HG03342 (cell line): Measurements from ENCODE around the gene IRF1.

ENCODE experiments used
- ATAC-seq: cut with Tn5 transposase; IDR thresholded peaks from one replicate; pipeline ENCODE4 v1.9.1; 2021; ENCODE audit warnings: mild to moderate bottlenecking, moderate library complexity; ENCODE audit not compliant: unreplicated experiment

IRF1 gene

DNA sequence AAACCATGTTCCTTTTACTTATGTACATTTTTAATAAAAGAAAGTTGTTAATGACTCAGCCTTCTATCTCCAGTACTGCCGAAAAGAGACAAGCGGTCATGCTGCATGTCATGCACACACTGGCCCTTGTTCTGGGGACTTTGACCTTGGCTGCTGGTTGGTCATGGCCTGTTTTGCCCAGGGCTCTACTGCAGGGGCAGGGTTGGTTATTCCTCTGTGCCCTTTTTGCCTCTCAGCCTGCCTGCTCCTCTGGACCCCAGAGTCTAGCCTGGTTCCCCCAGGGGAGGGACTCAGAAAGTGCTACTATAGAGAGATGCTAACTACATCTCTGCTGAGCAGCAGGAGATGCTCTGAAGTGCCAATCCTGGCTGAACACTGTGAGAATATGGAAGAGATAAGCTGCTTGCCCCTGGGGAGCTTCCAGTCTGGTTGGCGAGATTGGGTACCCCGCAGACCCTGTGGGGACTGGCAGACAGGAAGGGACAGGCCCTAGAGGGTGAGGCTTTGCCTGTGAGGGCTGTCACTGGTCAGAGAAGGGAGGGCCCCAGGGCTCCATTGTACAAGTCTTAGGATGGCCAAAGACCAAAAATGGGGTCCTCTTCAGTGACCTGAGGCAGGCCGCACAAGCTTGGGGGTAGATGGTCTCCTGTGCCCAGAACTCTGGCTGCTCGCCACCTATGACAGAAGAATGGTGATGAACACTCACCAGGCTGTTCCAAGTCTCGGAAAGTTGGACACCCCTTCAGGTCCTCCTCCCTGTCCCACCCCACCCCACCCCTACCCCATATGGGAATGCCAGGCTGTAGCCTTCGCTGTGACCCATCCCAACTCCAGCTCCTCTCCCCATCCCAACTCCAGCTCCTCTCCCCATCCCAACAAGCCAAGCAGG lies 14.3 kb downstream of the IRF1 start:
- no peak for ATAC-seq

DNA sequence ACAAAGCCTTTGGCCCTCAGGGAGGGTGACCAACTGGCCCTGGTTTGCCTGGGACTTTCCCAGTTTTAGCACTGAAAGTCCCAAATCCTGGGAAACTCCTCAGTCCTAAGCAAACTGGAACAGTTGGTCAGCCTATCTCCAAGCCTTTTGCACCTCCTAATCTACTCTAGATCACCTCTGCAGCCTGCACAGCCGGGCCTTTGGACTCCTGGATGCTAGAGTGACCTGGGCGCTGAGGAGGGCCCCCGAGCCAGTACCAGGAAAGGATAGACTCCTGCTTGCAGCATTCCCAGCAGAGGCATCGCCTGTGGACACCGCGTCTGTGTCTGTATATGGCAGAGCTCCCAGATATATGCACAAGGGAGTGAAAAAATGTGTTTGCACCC lies 15.1 kb downstream of the IRF1 start:
- ATAC-seq = no peak

DNA sequence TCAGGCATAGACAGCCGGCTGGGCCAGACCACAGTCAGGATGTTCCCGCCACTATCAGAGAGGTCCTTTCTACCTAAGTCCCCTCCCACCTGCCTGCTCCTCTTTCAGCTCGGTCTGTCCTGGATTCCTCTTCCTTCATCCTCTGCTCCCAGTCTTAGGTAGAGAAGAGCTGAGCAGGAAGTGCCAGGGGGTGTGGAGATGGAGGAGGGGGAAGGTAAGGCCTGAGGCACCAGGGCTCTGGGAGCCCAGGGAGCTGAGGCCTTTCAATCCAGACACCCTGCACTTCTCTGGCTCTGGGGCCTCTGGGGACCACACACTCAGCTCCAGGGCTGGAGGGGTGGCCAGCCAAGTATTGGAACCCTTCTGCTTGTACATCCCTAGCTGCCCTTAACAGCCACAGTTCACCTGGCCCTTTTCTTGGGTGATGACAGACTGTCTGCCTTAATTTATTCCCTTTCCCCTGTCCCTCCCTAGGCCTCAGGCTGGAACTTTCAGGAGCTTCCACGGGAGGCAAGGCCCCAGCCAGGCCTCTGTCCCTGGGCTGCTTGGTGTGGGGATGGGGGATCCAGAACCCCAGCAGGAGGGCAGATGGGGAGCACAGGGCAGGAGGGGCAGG lies 15.6 kb downstream of the IRF1 start:
- no peak for ATAC-seq

DNA sequence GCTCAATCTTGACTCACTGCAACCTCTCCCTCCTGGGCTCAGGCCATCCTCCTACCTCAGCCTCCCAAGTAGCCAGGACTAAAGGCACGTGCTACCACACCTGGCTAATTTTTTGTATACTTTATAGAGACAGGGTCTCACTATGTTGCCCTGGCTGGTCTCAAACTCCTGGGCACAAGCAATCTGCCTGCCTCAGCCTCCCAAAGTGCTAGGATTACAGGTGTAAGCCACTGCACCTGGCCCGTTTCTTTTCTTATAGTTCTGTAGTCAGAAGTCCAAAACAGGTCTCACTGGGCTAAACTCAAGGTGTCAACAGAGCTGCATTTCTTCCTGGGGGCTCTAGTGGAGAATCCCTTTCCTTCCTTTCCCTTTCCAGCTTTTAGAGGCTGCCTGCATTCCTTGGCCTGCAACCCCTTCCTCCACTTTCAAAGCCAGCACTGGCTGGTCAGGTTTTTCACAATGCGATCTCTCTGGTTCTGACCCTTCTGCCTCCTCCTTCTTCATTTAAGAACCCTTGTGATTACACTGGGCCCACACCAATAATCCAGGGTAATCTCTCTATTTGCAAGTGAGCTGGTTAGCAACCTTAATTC lies 16.3 kb downstream of the IRF1 start:
- no peak for ATAC-seq

DNA sequence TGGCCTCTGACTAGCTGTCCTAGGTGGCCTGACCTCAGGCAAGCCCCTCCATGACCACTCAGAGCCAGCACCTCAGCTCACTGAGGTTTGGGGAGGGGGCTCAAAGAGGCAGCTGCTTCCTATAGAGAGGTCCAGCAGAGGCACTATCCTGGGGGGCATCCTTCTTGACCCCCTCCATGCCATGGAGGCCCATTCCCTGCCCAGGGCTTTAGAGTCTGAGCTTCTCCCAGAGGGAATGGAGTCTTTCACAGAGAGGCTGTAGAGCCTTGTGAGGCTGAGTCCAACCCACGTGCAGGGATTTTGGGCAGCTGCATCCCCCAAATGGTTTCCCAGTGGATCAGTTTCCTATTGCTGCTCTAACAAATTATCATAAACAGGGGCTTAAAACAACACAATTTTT lies 16.9 kb downstream of the IRF1 start:
- ATAC-seq = no peak

DNA sequence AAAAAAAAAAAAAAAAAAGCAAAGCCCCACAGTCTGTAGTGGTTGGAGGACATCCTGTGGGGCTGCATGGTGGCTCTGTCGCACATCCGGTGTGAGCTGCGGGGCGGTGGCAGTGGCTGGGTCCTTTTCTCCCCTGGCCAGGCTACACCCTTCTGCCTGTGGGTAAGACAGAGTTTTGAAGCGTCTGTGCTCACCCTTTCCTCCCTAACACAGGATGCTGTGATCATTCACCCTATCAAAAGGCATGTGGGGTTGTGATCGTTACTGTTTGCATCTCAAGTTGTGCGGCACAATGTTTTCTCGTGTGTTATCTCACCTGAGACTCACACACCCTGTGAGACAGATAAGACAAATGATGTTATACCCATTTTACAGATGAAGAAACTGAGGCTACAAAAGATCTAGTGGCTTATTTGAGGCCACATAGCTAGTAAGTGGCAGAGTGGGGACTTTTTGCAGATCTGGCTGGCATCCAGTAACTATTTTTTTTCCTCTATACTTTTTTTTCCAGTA lies 17.5 kb downstream of the IRF1 start:
- peak; percentile 80 for ATAC-seq

DNA sequence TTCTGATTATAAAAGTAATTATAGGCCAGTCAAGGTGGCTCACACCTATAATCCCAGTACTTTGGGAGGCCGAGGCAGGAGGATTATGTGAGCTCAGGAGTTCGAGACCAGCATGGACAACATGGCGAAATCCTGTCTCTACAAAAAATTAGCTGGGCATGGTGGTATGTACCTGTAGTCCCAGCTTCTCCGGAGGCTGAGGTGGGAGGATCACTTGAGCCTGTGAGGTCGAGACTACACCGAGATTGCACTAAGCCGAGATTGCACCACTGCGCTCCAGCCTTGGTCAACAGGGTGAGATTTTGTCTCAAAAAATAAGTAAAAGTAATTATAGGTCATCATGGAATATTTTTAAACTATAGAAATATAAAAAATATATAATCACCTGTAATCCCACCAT lies 18.1 kb downstream of the IRF1 start:
- no peak for ATAC-seq

DNA sequence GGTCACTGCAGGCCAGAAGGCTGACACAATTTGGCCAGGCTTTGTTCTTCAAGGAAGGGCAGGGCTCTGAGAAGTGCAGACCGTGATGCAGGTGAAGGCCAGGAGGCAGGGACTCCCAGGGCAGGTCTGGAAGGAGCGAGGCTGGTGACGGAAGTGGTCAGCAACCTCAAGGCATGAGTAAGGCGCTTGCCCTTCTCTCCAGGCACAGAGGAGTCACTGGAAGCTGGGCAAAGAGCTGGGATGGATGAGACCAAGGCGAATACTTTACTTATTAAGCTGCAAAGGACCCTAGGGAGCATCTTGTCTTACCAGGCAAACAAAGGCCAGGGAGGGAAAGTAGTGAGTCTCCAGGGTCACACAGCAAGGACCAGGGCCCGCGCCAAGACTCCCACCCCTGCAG lies 18.6 kb downstream of the IRF1 start:
- ATAC-seq = no peak

DNA sequence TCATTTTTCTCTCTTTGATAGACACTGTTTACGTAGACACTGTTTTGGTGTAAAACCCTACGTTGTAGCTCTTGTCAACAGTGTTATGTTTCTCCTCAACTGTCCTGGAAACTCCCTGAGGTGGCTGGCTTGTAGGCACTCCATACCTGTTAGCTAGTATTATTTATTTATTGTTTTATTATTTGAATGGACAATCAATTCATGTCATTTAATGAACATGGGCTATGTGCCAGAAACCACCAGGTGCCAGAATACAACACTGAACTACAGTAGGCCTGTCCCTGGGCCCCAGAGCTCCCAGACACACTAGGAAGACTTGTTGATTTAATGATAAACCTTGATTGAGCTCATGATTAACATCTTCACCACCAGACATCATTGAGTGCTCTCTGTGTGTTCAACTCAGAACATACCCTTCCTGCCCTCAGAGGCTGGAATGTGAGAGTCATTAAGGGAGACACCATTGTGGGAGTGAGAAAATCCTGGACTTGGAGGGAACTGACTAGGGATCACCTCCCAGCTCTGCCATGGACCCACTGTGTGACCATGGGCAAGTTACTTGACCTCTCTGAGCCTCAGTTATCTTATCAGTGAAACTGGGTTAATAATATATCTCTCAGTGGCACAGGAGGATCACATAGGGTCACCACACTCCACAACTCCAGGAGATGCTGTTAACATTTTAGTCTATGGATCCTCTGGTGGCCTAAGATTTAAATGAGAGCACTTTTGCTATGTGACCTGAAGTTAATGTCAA lies 19.2 kb downstream of the IRF1 start:
- no peak for ATAC-seq

DNA sequence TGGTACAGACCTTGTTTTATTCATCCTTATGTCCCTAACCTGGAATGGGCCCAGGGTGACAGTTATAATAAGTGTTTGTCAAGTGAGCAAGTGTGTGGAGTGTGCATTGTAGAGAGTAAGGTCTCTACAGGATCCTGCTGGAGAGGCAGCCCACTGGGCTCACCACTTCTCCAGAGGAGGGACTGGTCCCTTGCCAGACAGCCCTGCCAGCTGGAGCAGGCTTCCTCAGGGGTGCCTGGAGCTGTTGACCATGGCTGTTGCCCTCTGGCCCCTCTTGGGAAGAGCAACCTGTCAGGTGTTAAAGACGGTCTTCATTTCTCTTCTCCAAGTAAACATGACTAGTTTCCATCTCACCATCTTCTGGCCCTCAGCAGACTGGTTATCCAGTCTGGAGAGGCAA lies 20.0 kb downstream of the IRF1 start:
- no peak for ATAC-seq

DNA sequence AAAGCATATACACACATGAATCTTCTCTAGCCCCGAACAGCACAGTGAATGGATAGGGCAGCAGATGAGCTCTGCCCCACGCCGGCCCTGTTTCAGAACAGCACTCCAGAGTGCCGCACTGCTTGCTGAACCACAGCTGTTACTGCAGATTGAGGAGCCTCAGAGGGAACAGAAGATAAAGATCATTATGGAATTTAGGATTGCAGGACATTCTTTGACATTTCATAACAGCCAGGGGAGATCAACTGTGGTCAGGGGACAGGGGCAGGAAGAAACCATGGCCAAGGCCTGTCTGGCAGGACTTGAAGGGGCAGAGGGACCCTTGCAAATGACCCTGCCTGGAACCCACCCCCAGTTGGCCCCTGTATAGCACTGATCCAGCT lies 20.6 kb downstream of the IRF1 start:
- no peak for ATAC-seq

DNA sequence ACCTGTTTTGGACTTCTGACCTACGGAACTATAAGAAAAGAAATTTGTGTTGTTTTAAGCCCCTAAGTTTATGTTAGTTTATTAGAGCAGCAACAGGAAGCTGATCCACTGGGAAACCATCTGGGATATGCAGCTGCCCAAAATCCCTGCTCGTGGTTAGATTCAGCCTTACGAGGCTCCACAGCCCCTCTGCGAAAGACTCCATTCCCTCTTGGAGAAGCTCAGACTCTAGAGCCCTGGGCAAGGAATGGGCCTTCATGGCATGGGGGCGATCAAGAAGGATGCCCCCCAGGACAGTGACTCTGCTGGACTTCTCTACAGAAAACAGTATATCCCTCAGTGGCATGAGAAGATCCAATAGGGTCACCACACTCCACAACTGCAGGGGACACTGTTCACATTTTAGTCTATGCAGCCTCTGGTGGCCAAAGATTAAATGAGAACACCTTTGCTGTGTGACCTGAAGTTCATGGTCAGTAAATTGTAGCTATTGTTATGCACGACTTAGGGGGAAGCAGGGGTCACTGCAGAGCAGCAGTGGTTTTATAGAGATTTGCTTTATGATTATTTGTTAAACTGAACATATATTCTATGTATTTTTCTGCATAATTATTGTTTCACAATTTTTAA lies 21.1 kb downstream of the IRF1 start:
- no peak for ATAC-seq

DNA sequence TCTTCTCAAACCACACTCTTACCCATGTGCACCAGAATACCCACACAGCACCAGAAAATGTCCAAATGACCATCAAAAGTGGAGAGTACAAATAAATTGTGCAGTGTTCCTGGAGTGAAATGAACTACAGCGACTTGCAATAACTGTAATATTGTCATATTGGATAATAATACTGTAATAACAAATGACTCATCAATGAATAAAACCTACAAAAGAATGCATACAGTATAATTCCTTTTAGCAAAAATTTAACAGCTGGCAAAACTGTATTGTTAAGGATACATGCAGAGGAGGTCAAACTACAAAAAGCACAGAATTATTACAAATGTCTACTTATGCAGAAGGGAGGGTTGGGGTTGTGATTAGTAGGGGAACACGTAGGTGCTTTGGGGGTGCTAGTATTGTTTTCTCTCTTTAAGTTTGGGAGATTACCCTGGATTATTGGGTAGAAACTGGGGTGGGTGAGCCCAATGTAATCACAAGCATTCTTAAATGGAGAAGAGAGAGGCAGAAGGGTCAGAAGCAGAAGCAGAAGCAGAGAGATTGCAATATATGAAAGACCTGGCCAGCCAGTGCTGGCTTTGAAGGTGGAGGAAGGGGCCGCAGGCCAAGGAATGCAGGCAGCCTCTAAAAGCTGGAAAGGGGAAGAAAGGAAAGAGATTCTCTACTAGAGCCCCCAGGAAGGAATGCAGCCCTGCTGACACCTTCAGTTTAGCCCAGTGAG lies 21.8 kb downstream of the IRF1 start:
- no peak for ATAC-seq

DNA sequence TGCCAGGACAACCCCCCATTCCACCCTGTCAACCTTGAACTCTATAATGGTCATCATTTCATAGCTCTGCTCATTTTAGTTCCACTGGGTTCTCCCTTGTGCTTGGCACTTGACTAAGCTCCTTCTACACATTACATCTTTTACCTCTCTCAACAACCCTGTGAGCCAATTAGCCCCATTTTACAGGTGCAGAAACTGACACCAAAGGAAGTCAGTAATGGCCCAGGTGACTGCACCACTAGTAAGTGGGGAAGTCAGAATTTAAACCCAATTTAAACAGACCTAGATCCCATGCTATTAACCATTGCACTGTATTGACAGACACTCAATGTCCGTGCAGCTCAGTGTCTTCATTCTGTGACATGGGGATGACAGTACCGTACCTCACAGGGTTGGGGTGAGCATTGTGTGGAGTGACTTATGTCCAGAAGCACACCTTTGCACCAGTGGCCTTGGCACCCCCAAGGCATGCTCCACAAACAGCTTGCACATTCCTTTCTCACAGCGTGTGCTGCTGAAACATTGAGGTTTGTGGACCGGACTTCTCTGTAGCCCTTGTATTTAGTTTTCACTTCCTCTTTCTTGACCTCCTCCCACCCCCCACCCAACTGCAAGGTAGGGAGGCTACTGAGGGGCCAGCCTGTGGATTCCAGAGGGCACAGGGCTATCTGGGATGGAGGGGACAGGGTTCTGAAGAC lies 23.1 kb downstream of the IRF1 start:
- ATAC-seq = peak; percentile 34

DNA sequence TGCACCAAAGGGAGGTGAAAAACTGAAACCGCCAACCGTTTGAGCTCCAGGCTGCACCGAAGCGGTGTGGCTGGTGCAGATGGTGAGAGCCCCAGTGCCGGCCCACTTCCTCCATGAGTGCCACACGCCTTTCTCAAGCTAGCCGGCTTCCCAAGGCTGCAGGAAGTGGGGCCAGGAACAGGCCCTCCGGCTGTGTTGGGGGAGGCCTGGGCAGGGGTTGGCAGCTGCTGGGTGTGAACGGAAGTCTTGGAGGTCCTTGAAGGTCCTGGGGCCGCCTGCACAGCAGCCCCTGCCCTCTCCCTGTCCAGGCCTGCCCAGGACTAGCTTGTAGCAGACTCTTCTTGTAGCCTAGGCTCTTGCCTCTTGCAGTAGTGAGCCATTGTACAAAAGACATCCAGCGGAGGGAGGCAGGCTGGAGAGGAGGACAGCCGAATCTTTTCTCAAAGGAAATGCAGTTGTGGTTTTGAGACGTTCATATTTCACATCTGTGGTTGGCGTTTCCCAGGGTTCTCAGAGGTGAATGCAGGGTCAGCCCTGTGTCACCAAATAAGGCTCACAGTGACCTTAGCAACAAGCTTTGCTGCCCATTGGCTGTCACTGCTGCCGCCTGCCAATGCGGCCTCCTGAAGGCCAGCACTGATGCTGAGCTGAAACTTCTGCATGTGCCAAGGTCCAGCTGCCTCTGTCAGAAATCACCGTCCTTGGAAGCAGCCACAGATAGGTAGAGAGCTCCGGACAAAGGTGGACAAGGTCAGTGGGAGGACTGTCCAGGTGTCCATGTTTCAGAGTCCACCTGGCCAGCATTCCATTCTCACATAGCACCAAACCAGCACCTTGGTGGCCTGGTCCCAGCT lies 23.9 kb downstream of the IRF1 start:
- peak; percentile 59 for ATAC-seq

DNA sequence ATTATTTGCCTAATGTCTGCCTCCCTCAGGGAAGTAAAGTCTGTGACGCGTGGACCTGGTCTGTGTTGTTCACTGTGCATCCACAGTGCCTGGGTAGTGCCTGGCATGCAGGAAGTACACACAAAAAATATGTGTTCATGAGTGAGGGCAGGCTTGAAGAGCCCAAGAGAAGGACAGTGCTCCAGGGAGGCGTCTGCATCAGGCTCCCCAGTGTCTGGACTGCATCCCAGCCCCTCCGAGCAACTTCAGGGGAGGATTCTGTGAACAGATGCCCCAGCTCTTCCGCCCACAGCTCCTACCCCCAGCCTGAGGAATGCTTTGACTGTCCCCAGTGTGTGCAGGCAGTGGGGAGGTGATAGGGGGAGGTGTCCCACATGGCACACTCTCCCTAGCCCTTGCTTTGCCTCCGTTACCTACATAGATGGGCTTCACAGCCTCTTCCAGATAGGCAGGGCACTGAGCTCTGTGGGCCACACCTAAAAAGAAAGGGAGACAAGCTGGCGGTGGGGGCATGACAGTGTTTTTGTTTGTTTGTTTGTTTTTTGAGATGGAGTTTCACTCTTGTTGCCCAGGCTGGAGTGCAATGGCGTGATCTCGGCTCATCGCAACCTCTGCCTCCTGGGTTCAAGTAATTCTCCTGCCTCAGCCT lies 25.4 kb downstream of the IRF1 start:
- ATAC-seq = no peak

DNA sequence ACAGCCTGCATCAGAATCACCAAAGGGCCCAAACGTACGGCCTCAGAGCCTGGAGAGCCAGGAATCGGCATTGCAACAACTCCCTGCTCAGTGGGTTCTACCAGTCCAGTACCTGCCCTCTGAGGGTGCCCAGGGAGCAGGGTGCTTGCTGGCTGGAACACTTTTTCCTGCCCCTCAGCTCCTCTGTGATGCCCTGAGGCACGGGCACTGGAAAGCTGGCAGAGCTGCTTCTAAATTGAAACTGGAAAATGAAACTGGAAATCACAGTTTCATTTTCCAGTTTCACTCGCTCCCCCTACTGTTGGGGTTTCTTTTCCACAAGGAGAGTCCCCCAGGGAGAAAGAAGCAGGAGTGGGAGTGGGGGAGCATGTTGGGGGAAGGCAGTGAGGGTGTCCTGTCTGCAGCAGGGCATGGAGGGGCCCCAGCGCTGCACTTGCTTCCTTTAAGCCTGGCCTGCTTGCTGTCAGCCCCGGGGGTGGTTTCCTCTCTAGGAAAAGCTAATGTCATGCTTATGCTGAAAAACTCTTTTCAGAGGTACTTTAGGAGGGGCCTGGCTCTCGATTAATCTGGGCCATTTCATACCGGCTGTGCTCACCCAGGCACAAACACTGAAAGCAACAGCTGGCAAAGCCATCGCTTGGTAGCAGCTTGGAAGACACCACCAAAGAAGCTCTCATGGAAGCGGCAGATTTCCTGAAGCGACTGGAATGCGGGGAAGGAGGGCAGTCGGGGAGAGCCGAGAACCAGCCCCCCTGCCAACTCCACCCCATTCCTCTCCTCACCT lies 26.2 kb downstream of the IRF1 start:
- no peak for ATAC-seq

DNA sequence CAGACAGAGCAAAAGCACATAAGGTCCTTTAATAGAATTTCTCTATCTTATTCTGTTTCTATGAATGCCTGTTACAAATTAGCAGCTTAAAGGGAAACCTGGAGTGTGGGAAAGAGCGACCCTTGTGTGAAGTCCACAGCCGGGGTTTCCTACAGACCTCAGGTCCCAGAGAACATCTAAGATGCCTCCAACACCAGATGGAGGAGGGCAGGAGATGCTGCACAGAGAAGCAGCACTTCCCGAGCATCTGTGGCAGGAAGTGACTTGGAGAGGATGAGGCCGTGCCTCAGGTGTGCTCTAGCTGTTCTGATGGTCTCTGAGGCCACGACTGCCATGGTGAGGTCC lies 26.8 kb downstream of the IRF1 start:
- ATAC-seq = no peak
